Liver (tissue), 3 donors: ENCODE measurements around the gene CREBBP.

Experiments used
- ATF3 ChIP-seq: IDR thresholded peaks from 2 replicates; pipeline ENCODE4 v1.6.1; 2016; ENCODE audit warnings: antibody characterized with exemption
- CTCF ChIP-seq: fragments of 150-350 bp; IDR thresholded peaks from 2 replicates; pipeline ENCODE4 v1.5.1; 2017; ENCODE audit warnings: improper control_type of control experiment, low read depth, low read length; ENCODE audit not compliant: missing input control
- EGR1 ChIP-seq, 2 donors: IDR thresholded peaks; 2 replicates each; pipeline ENCODE4 v1.6.1; 2016 to 2018; ENCODE audit warnings: antibody characterized with exemption in 2 of 2, low read depth in 2 of 2
- FOXA2 ChIP-seq: IDR thresholded peaks from 2 replicates; pipeline ENCODE4 v1.6.1; 2016; ENCODE audit warnings: antibody characterized with exemption
- GABPA ChIP-seq, 2 donors: IDR thresholded peaks in 1 of 2; conservative IDR thresholded peaks in 1 of 2; 2 replicates each; pipeline ENCODE4 v1.6.1; 2016; ENCODE audit warnings: antibody characterized with exemption in 2 of 2, mild to moderate bottlenecking in 1 of 2, moderate library complexity in 1 of 2
- HNF4A ChIP-seq, 2 donors: conservative IDR thresholded peaks; 2 replicates each; pipeline ENCODE4 v1.6.1; 2016; ENCODE audit warnings: antibody characterized with exemption in 2 of 2, mild to moderate bottlenecking in 2 of 2
- JUND ChIP-seq, 2 donors: IDR thresholded peaks; 2 replicates each; pipeline ENCODE4 v1.6.1; 2016; ENCODE audit warnings: antibody characterized with exemption in 2 of 2
- MAX ChIP-seq: IDR thresholded peaks from 2 replicates; pipeline ENCODE4 v1.6.1; 2016; ENCODE audit warnings: antibody characterized with exemption
- NR2F2 ChIP-seq: IDR thresholded peaks from 2 replicates; pipeline ENCODE4 v1.6.1; 2016; ENCODE audit warnings: antibody characterized with exemption
- RAD21 ChIP-seq, 2 donors: IDR thresholded peaks; 2 replicates each; pipeline ENCODE4 v1.6.1; 2016; ENCODE audit warnings: antibody characterized with exemption in 2 of 2, mild to moderate bottlenecking in 2 of 2
- REST ChIP-seq: IDR thresholded peaks from 2 replicates; pipeline ENCODE4 v1.6.1; 2016; ENCODE audit warnings: antibody characterized with exemption, mild to moderate bottlenecking
- SP1 ChIP-seq: IDR thresholded peaks from 2 replicates; pipeline ENCODE4 v1.6.1; 2018; ENCODE audit warnings: antibody characterized with exemption, mild to moderate bottlenecking
- TAF1 ChIP-seq: conservative IDR thresholded peaks from 2 replicates; pipeline ENCODE4 v1.6.1; 2016; ENCODE audit warnings: antibody characterized with exemption, mild to moderate bottlenecking
- YY1 ChIP-seq: IDR thresholded peaks from 2 replicates; pipeline ENCODE4 v1.6.1; 2016; ENCODE audit warnings: antibody characterized with exemption, mild to moderate bottlenecking
- donor health status: healthy.
- donor health status: healthy.

- no peak for TF ChIP-seq TAF1
- TF ChIP-seq MAX: no peak
- no peak for TF ChIP-seq CTCF
- TF ChIP-seq EGR1 (IDR thresholded peaks at IDR 0.05; ENCODE audit: low read depth in 2 of 2): no peak
- no peak for TF ChIP-seq RAD21 (IDR thresholded peaks at IDR 0.05)
- no peak for TF ChIP-seq REST
- TF ChIP-seq YY1: no peak
- TF ChIP-seq JUND (IDR thresholded peaks at IDR 0.05): no peak
- no peak for TF ChIP-seq GABPA (IDR thresholded peaks at IDR 0.05 in 1 of 2, conservative IDR thresholded peaks at IDR 0.05 in 1 of 2)
- no peak for TF ChIP-seq HNF4A (conservative IDR thresholded peaks at IDR 0.05)
- TF ChIP-seq NR2F2: no peak
- no peak for TF ChIP-seq FOXA2
- no peak for TF ChIP-seq ATF3
- TF ChIP-seq SP1: no peak
Measured at GRCh38 chr16:3789375-3790099, 91.0 kb downstream of the CREBBP start.
